Esophagus squamous epithelium (tissue), 4 donors: Measurements from ENCODE around the gene ALOX12.

Source experiments
- POLR2A ChIP-seq, 4 donors: fragments of 450-650 bp; IDR thresholded peaks; one replicate each; pipeline ENCODE4 v1.6.1; 2017; ENCODE audit warnings: antibody characterized with exemption in 4 of 4, mild to moderate bottlenecking in 4 of 4, moderate library complexity in 3 of 4
- TF ChIP-seq, protein P1 (sequence below), 6 experiments: fragments of 450-650 bp in 4 of 6; fragments of 200-600 bp in 2 of 6; sonication (generic) in 2 of 6; IDR thresholded peaks; one replicate each; pipeline ENCODE4 v1.5.1; 2016 to 2019; ENCODE audit warnings: antibody characterized with exemption in 6 of 6, mild to moderate bottlenecking in 4 of 6, moderate library complexity in 4 of 6

DNA sequence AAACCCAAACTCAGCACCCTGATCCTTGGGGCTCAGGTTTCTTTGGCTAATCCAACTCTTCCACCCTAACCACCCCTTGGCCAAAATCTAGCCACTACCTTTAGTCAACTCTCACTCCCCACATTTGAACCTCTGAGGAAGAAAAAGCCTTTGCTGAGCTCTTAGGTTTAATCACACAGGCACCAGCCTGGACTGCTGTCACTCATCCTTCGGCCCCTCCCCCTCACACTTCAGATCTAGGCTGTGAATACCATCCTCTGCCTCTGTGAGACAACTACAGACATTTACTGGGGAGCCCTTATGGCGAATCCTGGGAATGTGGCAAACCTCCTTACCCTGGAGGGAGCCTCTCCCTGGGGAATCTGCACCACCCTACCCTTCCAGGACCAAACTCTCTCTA lies 11.3 kb downstream of the ALOX12 start:
- TF ChIP-seq, protein P1, sequence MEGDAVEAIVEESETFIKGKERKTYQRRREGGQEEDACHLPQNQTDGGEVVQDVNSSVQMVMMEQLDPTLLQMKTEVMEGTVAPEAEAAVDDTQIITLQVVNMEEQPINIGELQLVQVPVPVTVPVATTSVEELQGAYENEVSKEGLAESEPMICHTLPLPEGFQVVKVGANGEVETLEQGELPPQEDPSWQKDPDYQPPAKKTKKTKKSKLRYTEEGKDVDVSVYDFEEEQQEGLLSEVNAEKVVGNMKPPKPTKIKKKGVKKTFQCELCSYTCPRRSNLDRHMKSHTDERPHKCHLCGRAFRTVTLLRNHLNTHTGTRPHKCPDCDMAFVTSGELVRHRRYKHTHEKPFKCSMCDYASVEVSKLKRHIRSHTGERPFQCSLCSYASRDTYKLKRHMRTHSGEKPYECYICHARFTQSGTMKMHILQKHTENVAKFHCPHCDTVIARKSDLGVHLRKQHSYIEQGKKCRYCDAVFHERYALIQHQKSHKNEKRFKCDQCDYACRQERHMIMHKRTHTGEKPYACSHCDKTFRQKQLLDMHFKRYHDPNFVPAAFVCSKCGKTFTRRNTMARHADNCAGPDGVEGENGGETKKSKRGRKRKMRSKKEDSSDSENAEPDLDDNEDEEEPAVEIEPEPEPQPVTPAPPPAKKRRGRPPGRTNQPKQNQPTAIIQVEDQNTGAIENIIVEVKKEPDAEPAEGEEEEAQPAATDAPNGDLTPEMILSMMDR (IDR thresholded peaks at IDR 0.05), result no peak
- TF ChIP-seq POLR2A (IDR thresholded peaks at IDR 0.05), result no peak
